Testis (tissue), 2 donors: ENCODE results near the gene GUCA1A.

Experiments
- CTCF ChIP-seq, 3 experiments: fragments of 450-650 bp in 2 of 3; fragments of 200-600 bp in 1 of 3; sonication (generic) in 1 of 3; IDR thresholded peaks; one replicate each; pipeline ENCODE4 v1.5.1; 2016 to 2019; ENCODE audit warnings: antibody characterized with exemption in 3 of 3, mild to moderate bottlenecking in 2 of 3, moderate library complexity in 1 of 3
- POLR2A ChIP-seq: fragments of 450-650 bp; IDR thresholded peaks from one replicate; pipeline ENCODE4 v1.6.1; 2017; ENCODE audit warnings: antibody characterized with exemption, mild to moderate bottlenecking, moderate library complexity

DNA sequence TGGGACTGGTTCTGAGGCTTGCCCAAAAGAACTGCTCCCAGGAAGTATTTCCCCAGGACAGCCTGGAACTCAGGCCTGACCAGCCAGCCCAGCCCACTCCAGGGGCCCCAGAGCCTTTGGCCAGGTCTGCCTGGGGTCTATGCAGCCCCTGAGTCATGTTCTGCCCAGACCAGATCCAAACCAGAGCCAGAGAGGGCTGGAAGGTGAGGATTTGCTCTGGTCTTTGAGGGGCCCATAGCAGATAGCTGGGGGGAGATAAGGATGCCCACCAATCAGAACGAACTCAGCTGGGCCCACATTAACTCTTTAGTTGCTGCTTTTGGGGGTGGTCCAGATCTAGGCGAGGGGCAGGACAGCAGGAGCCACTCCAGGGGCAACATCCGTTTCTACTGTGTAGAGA is 47.5 kb upstream of the GUCA1A start:
- no peak for TF ChIP-seq CTCF (IDR thresholded peaks at IDR 0.05)
- no peak for TF ChIP-seq POLR2A
